ENCODE data around the gene CPT1A. TPM values are rescaled to one million over a fixed set of nuclear protein-coding genes. Genes with fewer than 3 reads are reported as not detected.

Gene CPT1A
- total and polyA plus RNA-seq, 9 donors = 25.3 to 87.1 (median 44.3) TPM

DNA sequence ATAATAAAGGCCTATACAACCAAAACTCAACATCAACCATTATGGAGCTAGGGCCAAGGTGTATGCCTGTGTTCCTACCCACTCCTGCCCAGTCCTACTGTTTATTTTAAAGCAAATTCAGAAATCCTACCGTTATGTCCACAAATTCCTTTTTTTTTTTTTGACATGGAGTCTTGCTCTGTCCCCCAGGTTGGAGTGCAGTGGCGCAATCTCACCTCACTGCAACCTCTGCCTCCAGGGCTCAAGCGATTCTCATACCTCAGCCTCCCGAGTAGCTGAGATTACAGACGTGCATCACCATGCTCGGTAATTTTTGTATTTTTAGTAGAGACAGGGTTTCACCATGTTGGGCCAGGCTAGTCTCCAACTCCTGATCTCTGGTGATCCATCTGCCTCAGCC lies 3.1 kb upstream of the CPT1A start:
- H3K36me3 ChIP-seq = no peaks in the 10 kb centered on the region
- TF ChIP-seq POLR2A (IDR thresholded peaks at IDR 0.05) (no peak), EP300 (IDR thresholded peaks at IDR 0.05) (no peak), CTCF (IDR thresholded peaks at IDR 0.05) (no peak)
- WGBS, 3 donors = 90 to 94% (median 92%) methylated on average over 6 of the region's 6 CpGs
- no peaks in the 10 kb centered on the region for H3K27me3 ChIP-seq
- DNase-seq = no peak
- no peaks in the 10 kb centered on the region for H3K9me3 ChIP-seq
- no peak overlapping the region for H3K4me3 ChIP-seq
- no peak overlapping the region for H3K27ac ChIP-seq
- peaks cover 8% of the 10 kb centered on the region for H3K4me1 ChIP-seq (ENCODE audit: insufficient read depth)
- intact Hi-C loops (cut with DNase I) = loop anchor here in 1 of 4 donors (10.0 kb wide), 1 partner anchor 170 kb away; the partner anchor contains the start of gene MRGPRF

DNA sequence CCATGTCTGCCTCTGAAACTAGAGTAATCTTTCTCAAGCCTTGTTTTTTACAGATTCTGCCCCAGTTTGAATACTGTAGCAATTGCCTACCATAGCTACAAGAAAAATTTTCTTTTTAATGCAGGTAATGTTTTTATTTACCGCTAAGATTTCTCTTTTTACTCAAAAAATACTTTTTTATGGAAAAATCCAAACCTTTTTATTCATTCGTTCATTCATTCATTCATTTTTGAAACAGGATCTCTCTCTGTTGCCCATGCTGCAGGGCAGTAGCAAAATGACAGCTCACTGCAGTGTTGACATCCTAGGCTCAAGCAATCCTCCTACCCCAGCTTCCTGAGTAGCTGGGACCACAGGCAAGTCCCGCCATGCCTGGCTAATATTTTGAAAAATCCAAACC lies 2.7 kb upstream of the CPT1A start:
- WGBS, 3 donors = 89 to 96% (median 92%) methylated on average over 3 of the region's 3 CpGs
- TF ChIP-seq EP300 (IDR thresholded peaks at IDR 0.05) = no peak
- intact Hi-C loops (cut with DNase I) = loop anchor here in 1 of 4 donors (10.0 kb wide), 1 partner anchor 170 kb away; the partner anchor contains the start of gene MRGPRF
- no peaks in the 10 kb centered on the region for H3K27me3 ChIP-seq
- H3K36me3 ChIP-seq = no peaks in the 10 kb centered on the region
- H3K9me3 ChIP-seq = no peaks in the 10 kb centered on the region
- H3K4me1 ChIP-seq (ENCODE audit: insufficient read depth) = peaks cover 8% of the 10 kb centered on the region
- no peak overlapping the region for H3K4me3 ChIP-seq
- H3K27ac ChIP-seq = peak overlapping the region in 1 of 2 donors; percentile 30
- DNase-seq = no peak

DNA sequence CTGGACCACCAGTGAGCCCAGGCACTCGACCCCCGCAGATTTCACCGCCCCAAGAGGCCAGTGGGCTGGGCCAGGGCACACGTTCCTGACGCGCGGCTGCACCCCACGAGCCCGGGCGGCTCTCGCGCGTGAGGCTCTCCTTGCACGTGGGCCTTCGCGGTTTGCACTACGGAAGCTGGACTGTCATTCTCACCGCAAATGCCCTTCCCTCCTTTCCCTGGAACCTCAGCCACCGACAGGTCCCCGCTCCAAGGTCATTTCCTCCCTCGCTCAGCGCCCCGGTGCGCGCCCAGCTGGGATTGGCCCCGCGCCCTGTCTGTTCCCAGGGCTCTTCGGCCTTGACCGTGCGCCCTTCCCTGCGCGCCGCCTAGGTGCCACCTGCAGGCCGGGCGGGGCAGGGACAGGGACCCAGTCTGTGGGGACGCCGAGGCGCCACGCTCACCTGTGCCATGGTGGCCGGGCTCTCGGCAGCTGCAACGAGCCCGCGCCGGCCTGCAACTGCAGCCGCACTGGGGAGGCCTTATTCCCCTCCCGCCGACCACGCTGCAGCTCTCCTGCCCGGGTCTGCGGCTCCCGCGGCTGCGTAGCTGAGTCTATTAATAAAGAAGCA lies 2.1 kb upstream of the CPT1A start:
- H3K27ac ChIP-seq = peak overlapping the region in 1 of 2 donors; percentile 30

DNA sequence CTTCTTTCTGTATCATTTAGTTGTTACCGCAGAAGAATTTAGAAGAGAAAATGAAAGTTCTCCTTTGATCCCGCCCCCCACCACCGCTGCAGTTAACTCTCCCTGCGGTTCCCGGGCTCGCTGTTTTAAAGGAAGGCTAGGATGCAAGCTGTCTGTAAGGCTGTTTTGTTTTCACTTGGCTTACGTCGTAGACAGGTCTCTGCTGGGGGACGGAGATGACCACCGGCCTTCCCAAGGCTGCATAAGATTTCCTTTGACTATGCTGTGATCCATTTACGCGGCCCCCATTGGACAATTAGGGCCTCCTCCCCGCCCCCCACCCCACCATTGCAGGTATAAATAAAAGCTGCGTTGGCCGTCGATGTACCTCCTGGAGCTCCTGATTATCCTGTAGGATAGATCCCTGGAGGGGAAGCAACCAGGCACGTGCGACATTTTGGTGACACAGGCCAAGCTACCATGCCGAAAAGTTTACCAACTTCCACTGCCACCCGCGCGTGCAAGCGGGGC lies 1.4 kb upstream of the CPT1A start:
- TF ChIP-seq EP300 (IDR thresholded peaks at IDR 0.05) (no peak), CTCF (IDR thresholded peaks at IDR 0.05) (no peak), POLR2A (IDR thresholded peaks at IDR 0.05) (no peak)
- intact Hi-C loops (cut with DNase I) = loop anchor here in 1 of 4 donors (10.0 kb wide), 1 partner anchor 172 kb away; the partner anchor contains the start of gene MRGPRF
- Histone ChIP-seq H3K27me3 (no peaks in the 10 kb centered on the region), H3K9me3 (no peaks in the 10 kb centered on the region), H3K36me3 (no peaks in the 10 kb centered on the region), H3K4me1 (ENCODE audit: insufficient read depth) (peaks cover 10% of the 10 kb centered on the region), H3K27ac (peak overlapping the region in 1 of 2 donors; percentile 45), H3K4me3 (peak overlapping the region; percentile 66)
- WGBS, 3 donors = 2 to 6% (median 4%) methylated on average over 22 to 23 of the region's 23 CpGs
- peak in 2 of 5 donors; percentile 49 for DNase-seq

More for the DNA sequence above, 2.1 kb upstream of the CPT1A start:
- Histone ChIP-seq H3K9me3 (no peaks in the 10 kb centered on the region), H3K4me1 (ENCODE audit: insufficient read depth) (peaks cover 8% of the 10 kb centered on the region), H3K4me3 (peak overlapping the region; percentile 66), H3K36me3 (no peaks in the 10 kb centered on the region), H3K27me3 (no peaks in the 10 kb centered on the region)
- peak; percentile 56 to 79 (median 66) for DNase-seq
- intact Hi-C loops (cut with DNase I) = loop anchor here in 1 of 4 donors (10.0 kb wide), 1 partner anchor 171 kb away; the partner anchor contains the start of gene MRGPRF
- TF ChIP-seq EP300 (IDR thresholded peaks at IDR 0.05) (no peak), CTCF (IDR thresholded peaks at IDR 0.05) (peak in 1 of 3 donors; percentile 29), POLR2A (IDR thresholded peaks at IDR 0.05) (no peak)
- 3 to 10% (median 4%) methylated on average over 41 to 54 of the region's 54 CpGs for WGBS, 3 donors

All from ovary (tissue), 9 donors.